ENCODE results near the gene TINAG.

Gene TINAG

DNA sequence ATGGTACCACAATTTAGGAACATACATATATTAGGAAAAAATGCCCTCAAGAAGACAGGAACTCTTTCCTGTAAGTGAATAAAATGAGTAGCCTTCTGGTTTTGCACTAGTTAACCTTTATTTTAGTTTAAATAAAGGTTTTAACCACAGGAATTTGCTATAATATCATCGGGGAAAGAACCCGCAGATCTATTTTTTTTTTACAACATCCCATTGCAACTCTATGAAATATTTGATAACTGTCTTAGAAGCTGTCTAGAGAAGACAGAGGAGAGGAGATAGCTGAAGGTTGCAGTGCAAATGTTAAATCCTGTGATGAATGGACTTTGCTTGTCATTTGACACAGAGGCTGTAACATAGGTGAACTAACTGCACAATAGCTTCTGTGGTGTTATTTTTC is 69.5 kb downstream of the TINAG start:
- H3K4me3 ChIP-seq (replicated peaks; ENCODE audit: low read depth, low read length), result no peak overlapping the region
- DNase-seq (ENCODE audit: low read depth), result no peak
- TF ChIP-seq, protein P1, sequence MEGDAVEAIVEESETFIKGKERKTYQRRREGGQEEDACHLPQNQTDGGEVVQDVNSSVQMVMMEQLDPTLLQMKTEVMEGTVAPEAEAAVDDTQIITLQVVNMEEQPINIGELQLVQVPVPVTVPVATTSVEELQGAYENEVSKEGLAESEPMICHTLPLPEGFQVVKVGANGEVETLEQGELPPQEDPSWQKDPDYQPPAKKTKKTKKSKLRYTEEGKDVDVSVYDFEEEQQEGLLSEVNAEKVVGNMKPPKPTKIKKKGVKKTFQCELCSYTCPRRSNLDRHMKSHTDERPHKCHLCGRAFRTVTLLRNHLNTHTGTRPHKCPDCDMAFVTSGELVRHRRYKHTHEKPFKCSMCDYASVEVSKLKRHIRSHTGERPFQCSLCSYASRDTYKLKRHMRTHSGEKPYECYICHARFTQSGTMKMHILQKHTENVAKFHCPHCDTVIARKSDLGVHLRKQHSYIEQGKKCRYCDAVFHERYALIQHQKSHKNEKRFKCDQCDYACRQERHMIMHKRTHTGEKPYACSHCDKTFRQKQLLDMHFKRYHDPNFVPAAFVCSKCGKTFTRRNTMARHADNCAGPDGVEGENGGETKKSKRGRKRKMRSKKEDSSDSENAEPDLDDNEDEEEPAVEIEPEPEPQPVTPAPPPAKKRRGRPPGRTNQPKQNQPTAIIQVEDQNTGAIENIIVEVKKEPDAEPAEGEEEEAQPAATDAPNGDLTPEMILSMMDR (IDR thresholded peaks at IDR 0.05; ENCODE audit: low read length, missing control alignments), result no peak

DNA sequence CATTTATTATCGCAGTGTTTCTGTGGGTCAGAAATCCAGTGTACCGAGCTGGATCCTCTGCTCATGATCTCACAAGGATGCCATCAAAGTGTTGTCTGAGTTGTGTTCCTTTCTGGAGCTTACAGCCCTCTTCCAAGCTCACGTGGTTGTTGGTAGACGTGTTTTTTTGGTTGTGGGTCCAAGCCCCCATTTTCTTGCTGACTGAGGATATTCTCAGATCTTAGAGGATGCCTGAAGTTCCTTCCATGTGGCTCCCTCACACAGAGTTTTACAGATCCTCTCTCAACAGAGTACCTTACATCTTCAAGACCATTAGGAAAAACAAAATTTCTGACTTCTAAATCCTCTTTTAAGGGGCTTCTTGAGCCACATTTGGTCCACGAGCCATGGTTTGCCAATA is 78.1 kb downstream of the TINAG start:
- no peak overlapping the region for H3K4me3 ChIP-seq (replicated peaks; ENCODE audit: low read depth, low read length)
- TF ChIP-seq, protein P1 (IDR thresholded peaks at IDR 0.05; ENCODE audit: low read length, missing control alignments), result no peak
- no peak for DNase-seq (ENCODE audit: low read depth)

DNA sequence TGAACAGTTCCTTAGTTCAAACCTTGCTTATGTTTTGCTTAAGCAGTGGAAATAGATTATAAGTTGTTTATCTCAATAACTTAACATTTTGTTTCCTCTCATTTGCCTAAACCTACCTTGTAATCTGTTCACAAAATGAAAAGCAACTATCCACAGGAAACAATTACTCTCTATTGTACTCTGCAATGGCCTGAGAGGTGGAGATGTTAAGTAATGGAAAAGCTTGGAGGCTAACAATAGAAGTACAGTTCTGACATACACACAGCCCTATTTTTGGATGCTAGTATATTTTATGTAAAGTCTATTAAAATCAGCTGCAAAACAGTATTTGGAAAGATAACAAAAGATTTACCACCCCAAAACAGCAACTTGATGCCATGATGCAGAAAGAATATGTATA is 82.1 kb downstream of the TINAG start:
- no peak overlapping the region for H3K4me3 ChIP-seq (replicated peaks; ENCODE audit: low read depth, low read length)
- no peak for DNase-seq (ENCODE audit: low read depth)
- TF ChIP-seq, protein P1 (IDR thresholded peaks at IDR 0.05; ENCODE audit: low read length, missing control alignments), result no peak

DNA sequence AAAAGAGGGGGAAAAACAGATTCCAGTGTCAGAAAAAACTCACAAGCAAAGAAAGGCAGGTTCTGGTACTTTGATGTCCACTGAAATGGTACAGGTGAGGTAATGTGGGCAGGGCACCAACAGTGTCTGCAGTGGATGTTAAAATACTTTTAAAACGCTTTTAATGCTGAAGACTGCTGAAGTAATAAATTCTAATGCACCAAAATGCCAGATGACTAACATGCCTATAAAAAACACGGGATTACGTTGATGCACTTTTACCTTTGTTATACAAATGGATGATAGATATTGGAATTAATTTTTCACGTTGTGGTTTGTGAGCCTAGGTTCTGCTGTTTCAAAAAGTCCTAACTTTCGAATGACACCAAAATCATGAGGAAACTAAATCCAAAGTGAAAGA is 83.3 kb downstream of the TINAG start:
- TF ChIP-seq, protein P1 (IDR thresholded peaks at IDR 0.05; ENCODE audit: low read length, missing control alignments), result no peak
- no peak overlapping the region for H3K4me3 ChIP-seq (replicated peaks; ENCODE audit: low read depth, low read length)
- no peak for DNase-seq (ENCODE audit: low read depth)

DNA sequence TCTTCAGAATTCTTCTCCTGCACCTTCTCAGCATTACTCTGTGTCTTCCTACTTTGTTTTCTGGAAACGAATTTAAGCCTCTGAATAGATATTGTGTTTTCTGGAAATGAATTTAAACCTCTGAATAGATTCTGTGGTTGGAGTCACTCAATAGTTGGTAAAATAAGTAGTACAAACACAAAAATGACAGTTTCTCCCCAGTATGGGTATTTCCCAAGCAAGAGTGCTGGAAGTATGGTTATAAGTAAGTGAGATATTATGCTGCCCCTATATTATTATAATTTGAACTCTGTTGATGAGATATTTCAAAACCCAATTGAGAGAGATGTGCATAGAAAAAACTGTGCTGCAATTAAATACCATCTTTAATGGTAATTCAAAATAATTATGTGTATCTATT is 94.9 kb downstream of the TINAG start:
- H3K4me3 ChIP-seq (replicated peaks; ENCODE audit: low read depth, low read length), result no peak overlapping the region
- no peak for DNase-seq (ENCODE audit: low read depth)
- TF ChIP-seq, protein P1 (IDR thresholded peaks at IDR 0.05; ENCODE audit: low read length, missing control alignments), result no peak

DNA sequence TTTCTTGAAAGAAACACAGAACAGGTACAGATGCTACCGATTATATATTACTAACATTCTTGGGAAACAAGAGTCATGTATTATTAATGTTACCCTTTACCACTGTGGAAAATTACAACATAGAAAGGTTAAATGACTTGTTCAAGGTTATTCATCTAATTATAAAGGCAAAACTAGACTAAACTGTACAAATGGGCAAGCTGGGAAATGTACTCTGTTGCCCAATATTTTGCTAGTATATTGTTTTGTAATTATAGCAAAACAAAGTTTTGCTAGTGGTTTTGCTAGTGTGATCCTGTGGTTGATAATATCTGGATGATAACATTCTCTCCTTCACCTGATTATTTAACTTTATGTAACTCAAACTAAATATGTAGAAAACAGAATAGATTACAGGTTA is 96.5 kb downstream of the TINAG start:
- DNase-seq (ENCODE audit: low read depth), result no peak
- no peak overlapping the region for H3K4me3 ChIP-seq (replicated peaks; ENCODE audit: low read depth, low read length)
- TF ChIP-seq, protein P1 (IDR thresholded peaks at IDR 0.05; ENCODE audit: low read length, missing control alignments), result no peak

DNA sequence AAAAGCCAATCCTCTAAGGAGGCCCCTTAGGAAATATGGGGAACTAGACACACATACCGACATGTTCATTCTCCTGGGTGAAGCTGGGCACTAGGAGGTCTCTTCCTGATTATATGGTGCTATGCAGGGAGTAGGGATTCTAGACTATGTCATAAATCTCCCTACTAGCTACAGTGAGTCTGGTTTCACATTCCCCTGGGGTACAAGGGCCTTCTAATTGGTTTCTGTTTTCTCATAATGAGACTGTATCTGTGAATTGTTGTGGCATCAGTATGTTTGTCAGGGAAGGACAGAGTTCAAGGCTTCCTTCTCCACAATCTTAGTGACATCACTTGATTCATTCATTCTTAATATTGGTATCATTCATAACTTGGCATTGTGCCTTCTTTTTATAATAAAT is 103.5 kb downstream of the TINAG start:
- TF ChIP-seq, protein P1 (IDR thresholded peaks at IDR 0.05; ENCODE audit: low read length, missing control alignments), result no peak
- no peak overlapping the region for H3K4me3 ChIP-seq (replicated peaks; ENCODE audit: low read depth, low read length)
- DNase-seq (ENCODE audit: low read depth), result no peak

Measured in fibroblast of pulmonary artery (primary cell).